Cerebellar nuclear complex (tissue), 1 donor: ENCODE results near the gene TRAPPC2L.
"Not testable (repeated sequence)": the region's sequence is repeated elsewhere in the genome, so short reads cannot be mapped to it uniquely, and the experiment has no call there.

Source experiments
- DNase-seq, 2 experiments: peaks; one replicate each; lab custom pipeline; 2025; lab: John Stamatoyannopoulos, UW

TRAPPC2L gene

DNA sequence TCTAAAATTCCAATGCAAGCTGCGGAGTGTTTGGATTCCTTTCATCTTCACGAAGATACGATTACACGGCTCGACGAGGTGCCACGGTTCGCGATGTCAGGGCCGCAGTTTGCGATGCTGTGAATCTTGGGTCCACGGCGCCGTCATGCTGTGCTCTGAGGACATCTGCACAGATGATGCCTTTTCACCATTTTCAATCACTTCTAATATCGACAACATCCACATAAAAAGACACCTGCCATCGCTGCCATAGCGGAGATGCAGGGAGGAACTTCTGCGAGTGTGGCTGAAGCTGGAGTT is 38.4 kb upstream of the TRAPPC2L start:
- no peak for DNase-seq

- DNase-seq: no peak
Measured at GRCh38 chr16:88819126-88819525, 37.8 kb upstream of the TRAPPC2L start.

- no peak for DNase-seq
Measured at GRCh38 chr16:88820385-88821025, 36.4 kb upstream of the TRAPPC2L start.

- no peak for DNase-seq
Measured at GRCh38 chr16:88821168-88821850, 35.6 kb upstream of the TRAPPC2L start.

DNA sequence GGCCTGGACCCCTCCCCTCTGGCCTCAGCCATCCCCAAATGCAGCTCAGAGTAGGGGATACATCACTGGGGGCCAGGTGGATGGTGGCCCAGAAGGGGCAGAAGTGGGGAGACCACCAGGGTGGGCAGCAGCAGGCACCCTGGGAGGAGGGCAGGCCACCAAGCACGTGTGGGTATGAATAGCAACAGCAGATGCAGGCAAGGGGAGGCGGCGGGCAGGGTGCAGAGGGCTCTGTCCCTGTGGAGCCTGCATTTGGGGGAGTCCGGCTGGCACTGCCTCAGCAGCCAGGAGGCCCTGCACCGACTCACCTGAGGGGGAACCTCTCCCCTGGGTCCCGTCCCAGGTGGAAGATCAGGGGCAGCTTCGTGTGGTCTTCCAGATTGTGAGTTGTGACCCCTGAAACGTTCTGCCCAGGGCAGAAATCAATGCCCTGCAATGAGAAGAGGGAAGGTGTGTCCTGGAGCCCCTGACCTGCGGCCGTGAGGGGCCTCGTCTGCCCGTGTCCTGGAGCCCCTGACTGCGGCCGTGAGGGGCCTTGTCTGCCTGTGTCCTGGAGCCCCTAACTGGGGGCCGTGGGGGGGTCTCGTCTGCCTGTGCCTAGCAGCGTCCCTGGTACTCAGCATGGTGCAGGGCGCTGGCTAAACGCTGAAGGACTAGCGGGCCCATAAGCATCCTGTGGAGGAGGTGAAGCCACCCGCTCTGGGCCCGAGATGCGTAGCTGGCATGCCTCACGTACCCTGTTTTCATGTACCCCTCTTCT is 34.5 kb upstream of the TRAPPC2L start:
- no peak for DNase-seq

DNA sequence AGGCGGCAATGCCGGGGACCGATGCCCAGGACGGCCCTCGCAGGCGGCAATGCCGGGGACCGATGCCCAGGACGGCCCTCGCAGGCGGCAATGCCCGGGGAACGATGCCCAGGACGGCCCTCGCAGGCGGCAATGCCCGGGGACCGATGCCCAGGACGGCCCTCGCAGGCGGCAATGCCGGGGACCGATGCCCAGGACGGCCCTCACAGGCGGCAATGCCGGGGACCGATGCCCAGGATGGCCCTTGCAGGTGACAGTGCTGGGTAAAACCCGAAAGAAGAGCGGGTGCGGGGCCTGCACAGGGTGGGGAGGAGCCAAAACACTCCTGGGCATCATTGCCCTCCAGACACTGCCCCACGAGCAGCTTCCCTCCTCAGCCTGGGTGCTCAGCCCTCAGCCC is 33.3 kb upstream of the TRAPPC2L start:
- DNase-seq: not testable (repeated sequence)

DNA sequence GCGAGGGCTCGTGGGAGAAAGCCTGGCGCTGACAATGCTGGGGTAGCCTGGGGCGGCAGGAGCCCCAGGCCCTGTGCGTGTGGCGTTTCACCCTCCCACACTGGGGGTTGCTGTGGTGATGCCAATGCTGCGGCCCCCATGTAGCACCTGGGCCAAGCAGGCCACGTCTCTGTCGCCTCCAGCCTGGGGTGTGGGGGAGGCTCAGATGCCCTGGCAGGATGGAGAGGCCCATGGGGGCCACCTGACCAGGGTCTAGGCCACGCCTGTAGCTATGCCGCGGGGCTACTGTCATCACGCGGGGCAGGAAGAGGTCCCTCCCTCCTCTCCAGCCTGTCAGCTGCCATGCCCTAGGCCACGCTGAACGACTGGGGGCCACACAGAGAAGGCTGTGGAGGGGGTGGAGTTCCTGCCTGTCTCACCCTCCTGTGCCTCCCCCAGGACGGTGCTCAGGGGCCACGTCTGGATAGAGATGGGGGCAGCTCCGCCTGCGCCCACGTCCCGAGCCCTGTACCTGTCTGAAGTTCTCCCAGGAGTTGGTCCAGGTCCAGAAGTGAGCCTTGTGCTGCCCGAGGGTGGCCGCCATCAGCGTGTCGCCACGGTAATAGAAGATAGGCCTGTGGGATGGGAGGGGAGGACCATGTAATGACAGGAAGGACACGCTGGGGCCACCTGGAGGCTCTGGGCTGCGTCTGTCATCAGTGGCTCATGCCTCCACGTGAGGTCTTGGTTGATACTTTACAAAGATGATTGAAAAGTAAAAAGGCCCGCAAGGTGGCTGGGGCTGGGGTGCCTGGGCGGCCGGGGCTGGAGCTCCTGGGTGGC is 32.5 kb upstream of the TRAPPC2L start:
- no peak for DNase-seq

DNA sequence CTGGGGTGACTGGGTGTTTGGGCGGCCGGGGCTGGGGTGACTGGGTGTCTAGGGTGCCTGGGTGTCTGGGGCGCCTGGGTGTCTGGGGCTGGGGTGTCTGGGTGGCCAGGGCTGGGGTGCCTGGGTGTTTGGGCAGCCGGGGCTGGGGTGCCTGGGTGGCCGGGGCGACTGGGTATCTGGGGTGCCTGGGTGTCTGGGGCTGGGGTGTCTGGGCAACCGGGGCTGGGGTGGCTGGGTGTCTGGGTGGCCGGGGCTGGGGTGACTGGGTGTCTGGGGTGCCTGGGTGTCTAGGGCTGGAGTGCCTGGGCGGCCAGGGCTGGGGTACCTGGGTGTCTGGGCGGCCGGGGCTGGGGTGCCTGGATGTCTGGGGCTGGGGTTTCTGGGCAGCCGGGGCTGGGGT is 31.8 kb upstream of the TRAPPC2L start:
- DNase-seq: no peak

DNA sequence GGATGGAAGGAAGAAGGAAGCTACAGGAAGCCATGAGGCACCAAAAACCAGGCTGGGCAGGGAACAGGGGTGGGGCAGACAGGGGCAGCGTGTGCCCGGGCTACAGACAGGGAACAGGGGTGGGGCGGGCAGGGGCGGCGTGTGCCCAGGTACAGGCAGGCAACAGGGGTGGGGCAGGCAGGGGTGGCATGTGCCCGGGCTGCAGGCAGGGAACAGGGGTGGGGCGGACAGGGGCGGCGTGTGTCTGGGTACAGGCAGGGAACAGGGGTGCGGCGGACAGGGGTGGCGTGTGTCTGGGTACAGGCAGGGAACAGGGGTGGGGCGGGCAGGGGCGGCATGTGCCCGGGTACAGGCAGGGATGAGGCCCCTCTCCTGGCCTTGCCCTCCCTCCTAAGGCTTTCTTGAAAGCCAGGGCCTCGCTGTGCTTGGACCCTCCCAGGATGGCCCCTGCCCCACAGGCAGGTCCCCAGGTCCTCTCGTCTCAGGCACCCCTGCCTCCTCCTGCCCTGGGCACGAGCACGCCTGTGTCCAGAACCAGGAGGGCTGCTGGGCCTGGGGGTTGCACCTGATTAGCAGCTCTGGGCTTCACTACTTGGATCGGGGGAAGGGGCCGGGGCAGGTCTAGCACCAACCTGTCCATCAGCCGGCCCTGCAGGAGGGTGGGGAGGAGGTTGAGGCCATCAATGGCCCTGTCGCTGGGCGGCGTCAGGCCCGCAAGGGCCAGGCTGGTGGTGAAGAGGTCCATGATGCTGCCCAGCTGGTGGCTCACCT is 30.7 kb upstream of the TRAPPC2L start:
- no peak for DNase-seq

DNA sequence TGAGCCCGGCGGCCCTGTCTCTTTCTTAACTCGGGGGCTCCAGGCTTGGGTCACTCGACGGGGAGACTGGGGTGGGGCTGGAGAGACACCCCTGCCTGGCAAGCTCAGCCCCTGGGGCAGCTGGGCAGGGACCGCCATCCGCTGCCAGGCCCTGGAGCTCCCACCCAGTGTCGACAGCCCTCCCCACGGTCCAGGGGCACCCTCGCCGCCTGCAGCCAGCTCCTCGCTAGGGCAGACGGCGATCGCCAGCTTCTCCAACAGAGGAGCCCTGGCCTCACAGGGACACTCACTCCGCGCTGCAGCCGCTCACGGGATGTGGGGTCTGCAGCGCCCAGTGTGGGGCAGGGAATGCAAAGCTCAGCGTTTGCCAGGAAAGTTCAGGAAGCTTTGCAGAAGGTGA is 29.2 kb upstream of the TRAPPC2L start:
- DNase-seq: no peak

DNA sequence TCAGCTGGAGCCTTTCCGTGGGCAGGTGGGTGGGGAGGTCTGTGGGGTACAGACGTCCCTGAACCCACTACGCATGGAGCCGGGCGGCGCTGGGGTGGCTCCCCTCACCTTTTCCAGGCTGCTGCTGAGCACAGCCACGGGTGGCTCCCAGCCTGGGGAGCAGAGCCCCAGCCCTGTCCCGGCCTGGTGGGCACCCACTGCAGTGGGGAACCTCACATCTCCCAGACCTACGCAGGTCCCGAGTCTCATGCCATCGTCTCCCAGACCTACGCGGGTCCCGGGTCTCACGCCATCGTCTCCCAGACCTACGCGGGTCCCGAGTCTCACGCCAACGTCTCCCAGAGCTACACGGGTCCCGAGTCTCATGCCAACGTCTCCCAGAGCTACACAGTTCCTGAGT is 28.2 kb upstream of the TRAPPC2L start:
- no peak for DNase-seq

GRCh38 chr16:88830258-88830657 is 26.7 kb upstream of the TRAPPC2L start:
- no peak for DNase-seq

DNA sequence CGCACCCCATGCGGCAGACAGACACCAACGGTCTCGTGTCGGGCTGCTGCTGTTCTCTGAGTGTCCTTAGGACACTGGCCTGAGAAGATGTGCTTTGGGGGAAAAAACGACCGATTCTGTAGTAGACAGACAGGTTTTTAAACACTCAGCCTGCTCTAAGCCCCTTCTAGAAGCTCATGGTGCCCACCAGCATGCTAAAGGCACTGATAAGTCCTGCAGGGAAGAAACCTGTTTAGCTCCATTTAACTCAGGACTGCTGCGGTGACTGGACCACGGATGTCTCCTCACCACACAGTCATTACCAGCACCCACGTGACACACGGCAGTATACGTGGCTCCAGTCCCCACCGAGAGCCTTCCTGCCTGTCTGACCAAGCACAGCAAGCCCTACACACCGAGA is 26.1 kb upstream of the TRAPPC2L start:
- DNase-seq: no peak

GRCh38 chr16:88831838-88832237 is 25.1 kb upstream of the TRAPPC2L start:
- no peak for DNase-seq

- no peak for DNase-seq
Measured at GRCh38 chr16:88833086-88833485, 23.8 kb upstream of the TRAPPC2L start.

DNA sequence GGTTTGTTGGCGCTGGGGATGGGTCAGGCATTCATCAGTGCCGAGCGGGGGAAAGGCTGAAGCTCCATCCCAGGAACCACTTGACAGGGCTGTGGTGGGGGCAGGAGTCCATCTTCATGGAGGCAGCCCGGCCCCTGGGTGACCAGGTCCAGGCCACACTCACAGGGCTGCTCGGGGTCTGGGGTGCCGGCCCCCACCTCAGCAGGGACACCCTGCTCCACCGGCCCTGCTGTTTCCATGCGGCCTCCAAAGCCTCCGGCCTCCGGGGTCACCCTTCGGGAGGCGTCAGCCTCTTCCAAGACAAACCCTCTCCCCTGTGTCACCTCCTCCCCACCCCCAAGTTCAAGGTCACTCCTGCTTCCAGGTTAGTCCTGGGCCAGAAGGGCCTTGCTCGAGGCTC is 22.3 kb upstream of the TRAPPC2L start:
- DNase-seq: no peak

GRCh38 chr16:88835383-88835782 is 21.5 kb upstream of the TRAPPC2L start:
- no peak for DNase-seq

DNA sequence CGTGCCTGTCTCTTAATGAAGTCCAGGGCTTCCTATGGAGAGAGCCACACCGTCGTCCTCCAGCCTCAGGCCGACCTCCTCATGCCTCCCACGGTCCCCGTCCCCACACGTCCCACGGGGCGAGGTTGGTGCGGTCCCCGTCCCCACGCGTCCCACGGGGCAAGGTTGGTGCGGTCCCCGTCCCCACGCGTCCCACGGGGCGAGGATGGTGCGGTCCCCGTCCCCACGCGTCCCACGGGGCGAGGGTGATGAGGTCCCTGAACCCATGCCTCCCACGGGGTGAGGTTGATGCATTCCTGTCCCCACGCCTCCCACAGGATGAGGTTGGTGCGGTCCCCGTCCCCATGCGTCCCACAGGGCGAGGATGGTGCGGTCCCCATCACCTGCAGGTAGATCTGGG is 21.1 kb upstream of the TRAPPC2L start:
- DNase-seq: no peak

DNA sequence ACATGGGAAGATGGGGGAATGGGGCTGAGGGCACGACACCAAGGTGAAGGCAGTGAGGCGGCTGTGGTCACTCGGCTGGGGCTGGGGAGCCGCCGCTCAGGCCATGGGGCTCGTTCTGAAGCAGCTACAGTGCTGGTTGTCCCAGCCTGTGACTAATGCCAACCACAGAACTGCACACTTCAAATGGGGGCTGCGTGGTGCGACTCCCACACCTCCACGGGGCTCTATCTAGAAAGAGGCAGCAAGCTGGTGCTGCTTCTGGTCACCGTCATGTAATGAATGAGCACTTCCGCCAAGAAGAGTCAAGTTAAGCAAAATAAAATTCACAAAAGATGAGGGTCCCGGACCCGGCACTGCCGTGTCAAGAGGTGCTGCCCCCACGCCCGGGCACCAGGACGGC is 20.1 kb upstream of the TRAPPC2L start:
- no peak for DNase-seq

GRCh38 chr16:88837806-88838205 is 19.1 kb upstream of the TRAPPC2L start:
- no peak for DNase-seq

DNA sequence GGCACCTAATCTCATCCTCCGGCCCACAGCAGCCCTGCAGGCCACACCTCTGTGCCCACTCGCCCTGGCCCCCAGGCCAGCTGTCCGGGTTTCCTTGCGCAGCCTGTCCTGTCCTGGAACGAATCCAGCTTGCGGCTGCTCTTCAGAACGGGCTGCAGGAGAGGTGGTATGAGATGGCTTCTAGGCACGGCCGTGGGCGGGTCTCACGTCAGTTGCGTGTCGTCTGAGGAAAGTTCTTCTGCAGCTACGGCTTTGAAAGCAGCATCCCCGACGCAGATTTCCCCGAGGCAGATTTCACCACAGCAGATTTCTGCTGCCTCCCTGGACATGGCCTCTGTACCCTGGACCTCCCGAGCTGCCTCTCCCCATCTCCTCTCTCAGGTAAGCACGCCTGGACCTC is 18.4 kb upstream of the TRAPPC2L start:
- no peak for DNase-seq

- DNase-seq: no peak
Measured at GRCh38 chr16:88839026-88839529, 17.8 kb upstream of the TRAPPC2L start.
